ENCODE measurements around the gene FBXO47.

DNA sequence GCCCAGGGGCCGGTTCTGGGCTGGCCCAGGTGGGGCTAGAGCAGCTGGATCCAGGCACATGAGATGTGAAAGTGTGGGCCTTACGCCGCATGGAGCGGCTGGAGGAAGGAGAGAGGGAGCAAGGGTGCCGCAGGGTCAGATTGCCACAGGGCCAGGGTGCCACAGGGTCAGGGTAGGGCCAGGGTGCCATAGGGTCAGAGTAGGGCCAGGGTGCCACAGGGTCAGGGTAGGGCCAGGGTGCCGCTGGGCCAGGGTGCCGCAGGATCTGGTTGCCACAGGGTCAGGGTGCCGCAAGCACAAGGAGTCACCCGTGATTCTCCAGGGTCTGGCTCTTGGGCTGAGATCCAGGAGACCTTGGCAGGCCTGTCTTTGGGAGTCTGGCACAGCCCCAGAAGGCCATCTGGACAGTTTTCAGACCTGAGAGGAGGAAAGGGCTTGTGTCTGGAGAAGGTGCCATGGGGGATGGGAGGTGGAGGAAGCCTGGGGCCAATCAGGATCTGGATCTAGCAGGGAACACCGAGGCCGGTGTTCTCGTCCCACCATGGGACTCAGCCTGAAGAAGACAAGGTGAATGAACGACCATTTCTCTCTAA lies 54.9 kb downstream of the FBXO47 start:
- TF ChIP-seq, protein P1, sequence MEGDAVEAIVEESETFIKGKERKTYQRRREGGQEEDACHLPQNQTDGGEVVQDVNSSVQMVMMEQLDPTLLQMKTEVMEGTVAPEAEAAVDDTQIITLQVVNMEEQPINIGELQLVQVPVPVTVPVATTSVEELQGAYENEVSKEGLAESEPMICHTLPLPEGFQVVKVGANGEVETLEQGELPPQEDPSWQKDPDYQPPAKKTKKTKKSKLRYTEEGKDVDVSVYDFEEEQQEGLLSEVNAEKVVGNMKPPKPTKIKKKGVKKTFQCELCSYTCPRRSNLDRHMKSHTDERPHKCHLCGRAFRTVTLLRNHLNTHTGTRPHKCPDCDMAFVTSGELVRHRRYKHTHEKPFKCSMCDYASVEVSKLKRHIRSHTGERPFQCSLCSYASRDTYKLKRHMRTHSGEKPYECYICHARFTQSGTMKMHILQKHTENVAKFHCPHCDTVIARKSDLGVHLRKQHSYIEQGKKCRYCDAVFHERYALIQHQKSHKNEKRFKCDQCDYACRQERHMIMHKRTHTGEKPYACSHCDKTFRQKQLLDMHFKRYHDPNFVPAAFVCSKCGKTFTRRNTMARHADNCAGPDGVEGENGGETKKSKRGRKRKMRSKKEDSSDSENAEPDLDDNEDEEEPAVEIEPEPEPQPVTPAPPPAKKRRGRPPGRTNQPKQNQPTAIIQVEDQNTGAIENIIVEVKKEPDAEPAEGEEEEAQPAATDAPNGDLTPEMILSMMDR (IDR thresholded peaks at IDR 0.05 in 4 of 5, conservative IDR thresholded peaks at IDR 0.05 in 1 of 5), result no peak
- TF ChIP-seq POLR2A (IDR thresholded peaks at IDR 0.05), result no peak
